Hypothalamus (tissue), 51 donors: ENCODE measurements around the gene SYNDIG1L.
"Not testable (repeated sequence)": the region's sequence is repeated elsewhere in the genome, so short reads cannot be mapped to it uniquely, and the experiment has no call there.

Experiments
- DNase-seq, 51 donors: peaks; one replicate each; lab custom pipeline; 2025; lab: John Stamatoyannopoulos, UW

SYNDIG1L gene

GRCh38 chr14:74403619-74404417, 22.2 kb downstream of the SYNDIG1L start:
- no peak for DNase-seq

DNA sequence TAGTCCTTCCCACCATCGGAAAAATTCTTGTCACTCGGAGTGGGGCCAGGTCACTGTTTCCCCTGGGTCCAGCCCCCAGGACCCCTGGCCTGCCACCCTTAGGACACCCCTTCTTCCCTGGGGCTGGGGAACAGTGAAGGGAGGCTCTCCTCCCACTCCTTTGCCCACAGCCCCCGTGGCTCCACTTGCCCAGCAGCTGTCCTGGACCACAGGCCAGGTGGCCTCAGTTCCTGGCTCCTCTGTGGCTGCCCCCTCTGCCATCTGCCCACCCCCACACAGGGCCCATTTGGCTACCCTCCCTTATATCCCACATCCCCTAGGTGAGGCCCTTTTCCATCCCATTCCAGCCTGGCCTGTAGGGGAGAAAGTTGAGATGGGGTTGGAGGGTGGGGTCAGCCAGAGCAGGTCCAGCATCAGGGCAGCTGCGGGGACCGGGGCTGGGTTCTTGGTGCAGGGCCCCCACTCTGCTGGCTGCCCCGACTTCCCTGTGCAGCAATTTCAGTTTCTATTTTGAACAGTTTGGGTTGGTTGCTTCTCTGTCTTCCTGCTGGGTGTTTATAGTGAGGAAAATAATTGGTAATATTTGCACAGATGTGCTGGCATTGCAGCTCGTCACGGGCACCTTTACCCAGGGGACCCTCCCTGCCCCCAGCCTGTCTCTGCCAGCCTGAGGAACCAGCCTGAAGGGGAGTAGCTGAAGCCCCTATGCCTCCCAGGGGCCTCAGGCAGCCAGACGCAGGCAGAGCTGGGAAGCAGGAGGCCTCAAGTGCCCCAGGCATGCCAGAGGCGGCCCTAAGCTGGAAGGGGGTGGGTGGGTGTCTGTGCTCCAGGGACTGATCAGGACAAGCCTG, 23.4 kb downstream of the SYNDIG1L start:
- no peak for DNase-seq

DNA sequence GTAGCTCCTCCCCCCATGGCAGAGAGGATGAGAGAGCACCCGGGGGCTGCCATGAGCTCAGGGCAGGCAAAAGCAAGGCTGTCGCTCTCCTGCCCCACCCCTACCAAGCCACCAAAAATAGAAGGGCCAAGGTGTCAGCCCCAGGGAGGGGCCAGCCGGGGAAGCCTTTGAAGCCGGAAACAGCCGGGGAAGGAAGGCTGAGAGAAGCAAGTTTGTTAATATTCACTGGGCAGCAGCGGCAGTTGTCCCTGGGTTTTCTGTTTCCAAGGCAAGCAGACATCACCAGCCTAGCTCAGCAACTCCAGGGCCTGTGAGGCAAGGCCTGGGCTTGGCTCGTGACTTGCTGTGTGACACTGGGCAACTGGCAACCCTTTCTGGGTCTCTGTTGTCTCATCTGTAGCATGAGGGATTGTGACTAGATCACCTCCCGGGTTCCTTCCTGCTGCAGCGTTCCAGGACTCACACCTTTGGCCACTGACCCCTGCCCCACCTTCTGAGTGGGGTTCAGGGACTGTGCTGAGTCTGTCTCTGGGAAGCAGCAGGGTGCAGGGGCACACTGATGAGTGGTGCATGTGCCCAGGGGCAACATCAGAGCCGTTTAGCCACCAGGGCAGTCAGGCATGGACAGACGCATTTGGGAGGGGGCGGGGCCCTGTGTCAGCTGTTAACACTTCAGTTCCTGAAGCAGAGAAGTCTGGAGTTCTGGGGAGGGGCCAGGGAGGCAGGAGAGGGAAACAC, 24.3 kb downstream of the SYNDIG1L start:
- DNase-seq, result peak in 12 of 51 donors; percentile 3 to 56 (median 12)

- DNase-seq, result peak in 1 of 51 donors; percentile 56
Measured at GRCh38 chr14:74400919-74401503, 25.0 kb downstream of the SYNDIG1L start.

DNA sequence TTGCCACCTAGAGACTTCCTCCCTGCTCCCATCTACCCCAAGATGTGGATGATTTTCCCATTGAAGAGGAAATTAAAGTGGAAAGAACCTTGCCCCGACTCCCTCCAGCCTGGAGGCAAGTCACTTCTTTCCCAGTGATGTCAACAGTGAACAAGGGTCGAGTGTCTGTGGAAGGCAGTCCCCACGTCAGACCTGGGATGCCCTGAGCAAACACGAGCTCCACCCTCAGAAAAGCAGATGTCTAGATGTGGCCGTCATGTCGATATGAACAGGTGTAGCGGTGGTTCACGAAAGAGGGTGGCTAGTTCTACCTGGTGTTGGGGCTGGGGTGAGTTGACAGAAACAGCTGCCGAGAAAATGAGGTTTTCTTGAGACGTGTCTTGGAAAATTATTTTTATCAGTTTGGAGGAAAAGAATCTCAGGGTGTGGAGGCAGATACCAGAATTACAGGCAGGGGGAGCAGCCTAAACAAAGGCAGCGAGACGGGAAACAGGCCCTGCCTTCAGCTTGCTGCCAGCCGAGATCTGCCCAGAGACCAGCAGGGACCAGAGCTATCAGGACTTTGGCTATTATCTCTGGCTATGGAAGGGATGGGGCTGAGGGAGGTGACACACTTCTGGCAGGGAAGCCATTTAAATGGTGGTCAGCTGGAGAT, 25.9 kb downstream of the SYNDIG1L start:
- DNase-seq, result no peak

DNA sequence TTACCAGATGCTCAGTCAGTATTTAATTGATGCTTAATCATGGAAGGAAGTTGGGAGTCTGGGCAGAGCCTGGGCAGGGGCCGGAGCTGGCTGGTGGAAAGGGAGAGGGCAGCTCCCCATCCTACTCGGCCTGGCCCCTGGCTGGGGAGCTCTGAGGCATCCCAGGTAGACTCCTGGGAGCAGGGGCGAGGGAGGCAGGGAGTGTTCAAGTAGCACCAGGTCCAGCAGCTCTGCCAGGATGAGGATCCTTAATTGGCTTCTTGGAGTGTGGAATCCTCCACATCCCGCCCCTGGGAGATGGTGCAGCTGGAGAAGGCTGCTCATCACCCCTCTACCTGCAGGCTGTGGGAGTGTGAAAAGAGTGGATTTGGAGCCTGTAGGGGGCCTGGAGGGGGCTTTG, 30.9 kb downstream of the SYNDIG1L start:
- no peak for DNase-seq

- no peak for DNase-seq
Measured at GRCh38 chr14:74394549-74394948, 31.5 kb downstream of the SYNDIG1L start.

DNA sequence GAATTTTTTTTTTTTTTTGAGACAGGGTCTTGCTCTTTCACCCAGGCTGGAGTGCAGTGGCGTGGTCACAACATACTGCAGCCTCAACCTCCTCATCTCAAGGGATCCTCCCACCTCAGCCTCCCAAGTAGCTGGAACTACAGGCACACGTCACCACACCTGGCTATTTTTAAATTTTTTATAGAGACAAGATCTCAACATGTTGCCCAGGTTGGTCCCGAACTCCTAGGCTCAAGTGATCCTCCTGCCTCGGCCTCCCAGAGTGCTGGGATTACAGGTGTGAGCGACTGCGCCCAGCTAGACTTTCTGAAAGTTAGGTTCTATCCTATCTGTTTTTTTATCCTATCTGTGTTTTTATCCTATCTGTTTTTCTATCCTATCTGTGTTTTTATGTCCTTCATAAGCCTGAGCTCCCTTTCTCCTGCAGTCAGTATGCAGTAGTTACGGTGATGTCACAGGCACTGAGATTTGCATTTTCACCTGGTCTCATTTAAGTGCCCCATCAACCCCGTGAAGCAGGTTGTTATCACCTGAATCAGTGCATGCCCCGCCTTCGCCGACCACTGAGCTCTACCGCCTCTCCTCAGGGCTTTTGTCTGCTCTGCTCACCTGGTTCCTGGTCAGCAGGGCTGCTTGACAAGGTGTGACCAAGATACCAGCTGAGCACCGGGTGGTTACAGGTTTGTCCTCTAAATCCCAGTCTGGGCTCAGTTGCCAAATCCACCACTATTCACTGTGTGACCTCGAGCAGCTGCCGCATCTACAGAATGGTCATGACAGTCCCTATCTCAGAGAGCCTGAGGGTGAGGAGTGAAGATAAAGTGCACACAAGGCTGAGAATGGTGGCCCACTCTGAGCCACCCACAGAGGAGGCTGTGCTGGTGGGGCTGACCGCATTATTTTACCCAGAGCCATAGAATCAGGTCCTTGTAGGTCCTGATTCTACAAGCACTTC, 33.1 kb downstream of the SYNDIG1L start:
- DNase-seq, result no peak

- DNase-seq, result no peak
Measured at GRCh38 chr14:74391479-74391878, 34.5 kb downstream of the SYNDIG1L start.

DNA sequence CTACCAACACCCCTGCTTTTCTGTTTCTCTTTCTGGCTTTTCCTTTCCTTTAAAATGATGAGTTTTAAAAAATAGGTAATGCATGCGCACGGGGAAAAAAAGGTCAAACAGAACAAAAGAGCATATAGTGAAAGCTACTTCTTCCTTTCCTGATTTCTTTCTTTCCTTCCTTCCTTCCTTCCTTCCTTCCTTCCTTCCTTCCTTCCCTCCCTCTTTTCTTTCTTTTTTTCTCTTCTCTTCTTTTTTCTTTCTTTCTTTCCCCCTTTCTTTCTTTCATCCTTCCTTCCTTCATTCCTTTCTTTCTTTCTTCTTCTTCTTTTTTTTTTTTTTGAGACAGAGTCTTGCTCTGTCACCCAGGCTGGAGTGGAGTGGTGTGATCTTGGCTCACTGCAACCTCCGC, 35.5 kb downstream of the SYNDIG1L start:
- not testable (repeated sequence) for DNase-seq

DNA sequence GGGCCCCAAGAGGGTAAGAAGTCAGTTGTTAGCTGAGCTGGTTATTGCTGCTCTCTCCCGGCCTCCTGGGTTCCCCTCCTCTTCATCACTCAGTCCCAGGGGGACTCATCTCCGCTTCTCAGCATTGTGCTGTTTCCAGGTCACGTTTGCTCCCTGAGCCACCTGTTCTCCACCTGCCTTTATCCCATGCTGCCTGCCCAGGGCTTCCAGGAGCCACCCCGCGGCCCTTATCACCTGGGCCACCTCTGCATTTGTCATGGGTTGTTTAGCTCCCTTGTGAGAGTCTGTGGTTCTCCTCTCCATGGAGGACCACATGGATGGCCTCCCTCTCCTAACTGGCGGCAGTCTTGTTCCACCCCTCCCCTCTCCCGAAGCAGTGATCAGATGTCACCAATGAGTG, 36.0 kb downstream of the SYNDIG1L start:
- DNase-seq, result no peak

DNA sequence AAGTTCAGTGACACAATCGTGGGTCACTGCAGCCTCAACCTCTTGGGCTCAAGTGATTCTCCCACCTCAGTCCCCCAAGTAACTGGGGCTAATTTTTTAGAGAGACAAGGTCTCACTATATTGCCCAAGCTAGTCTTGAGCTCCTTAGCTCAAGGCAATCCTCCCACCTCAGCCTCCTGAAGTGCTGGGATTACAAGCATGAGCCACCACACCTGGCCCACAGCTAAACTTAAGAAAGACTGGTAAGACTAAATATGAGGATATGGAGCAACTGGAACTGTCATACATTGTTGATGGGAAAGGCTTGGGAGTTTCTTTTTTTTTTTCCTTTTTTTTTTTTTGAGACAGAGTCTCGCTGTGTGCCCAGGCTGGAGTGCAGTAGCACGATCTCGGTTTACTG, 43.8 kb downstream of the SYNDIG1L start:
- no peak for DNase-seq

DNA sequence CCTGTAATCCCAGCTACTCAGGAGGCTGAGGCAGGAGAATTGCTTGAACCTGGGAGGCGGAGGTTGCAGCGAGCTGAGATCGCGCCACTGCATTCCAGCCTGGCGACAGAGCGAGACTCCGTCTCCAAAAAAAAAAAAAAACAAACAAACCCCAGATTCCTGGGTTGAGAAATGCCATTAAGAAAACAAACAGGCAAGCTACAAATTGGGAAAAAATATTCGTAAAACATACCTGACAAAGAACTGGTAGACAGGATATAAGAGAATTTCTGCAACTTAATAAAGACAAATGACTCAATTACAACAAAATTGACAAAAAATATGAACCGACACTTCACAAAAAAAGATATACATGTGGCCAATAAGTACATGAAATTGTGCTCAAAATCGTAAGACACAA, 44.4 kb downstream of the SYNDIG1L start:
- DNase-seq, result not testable (repeated sequence)

GRCh38 chr14:74380845-74381244, 45.2 kb downstream of the SYNDIG1L start:
- no peak for DNase-seq

GRCh38 chr14:74380172-74380571, 45.8 kb downstream of the SYNDIG1L start:
- no peak for DNase-seq

GRCh38 chr14:74377976-74378690, 47.9 kb downstream of the SYNDIG1L start:
- no peak for DNase-seq

- no peak for DNase-seq
Measured at GRCh38 chr14:74368441-74368840, 57.6 kb downstream of the SYNDIG1L start.

- no peak for DNase-seq
Measured at GRCh38 chr14:74368026-74368425, 58.0 kb downstream of the SYNDIG1L start.
